ENCODE measurements around the gene SRR.

SRR gene

DNA sequence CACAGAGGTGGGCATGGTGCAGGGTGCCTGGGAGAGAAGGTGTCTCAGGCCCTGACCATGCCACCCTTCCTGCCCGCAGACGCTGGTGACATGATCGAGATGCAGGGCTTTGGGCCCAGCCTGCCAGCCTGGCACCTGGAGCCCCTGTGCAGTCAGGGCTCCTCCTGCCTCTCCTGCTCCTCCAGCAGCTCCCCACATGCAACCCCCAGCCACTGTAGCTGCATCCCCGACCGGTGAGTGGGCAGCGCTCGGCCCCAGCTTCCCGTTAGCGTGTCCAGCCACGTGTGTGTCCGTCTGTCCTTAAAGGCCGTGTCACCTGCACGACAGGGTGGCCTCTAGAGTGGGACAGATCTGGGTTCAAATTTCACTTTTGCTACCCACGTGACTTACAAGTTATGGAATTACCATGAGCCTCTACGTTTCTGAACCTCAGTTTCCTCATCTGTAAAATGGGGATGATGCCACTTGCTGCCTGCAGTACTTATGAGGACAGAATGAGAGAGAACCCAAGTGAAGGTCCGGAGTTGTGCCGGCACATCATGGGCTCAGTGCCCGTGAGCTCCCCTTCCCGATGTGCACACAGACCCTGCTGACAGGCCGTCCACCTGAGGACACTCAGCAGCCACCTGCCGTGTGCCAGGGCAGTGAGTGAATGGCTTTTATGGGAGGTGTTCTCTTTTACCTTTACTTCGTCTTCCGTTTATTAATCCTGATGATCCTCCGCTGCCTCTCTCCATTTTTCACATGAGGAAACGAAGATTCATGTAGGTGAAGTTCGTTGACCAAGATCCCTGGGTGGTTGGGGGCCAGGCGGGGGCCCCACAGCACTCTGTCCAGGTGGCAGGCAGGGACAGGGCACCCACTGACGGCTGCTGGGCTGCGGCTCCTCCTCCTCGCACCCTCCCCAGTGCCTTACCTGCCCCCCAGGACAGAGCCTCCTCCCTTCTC lies 67.7 kb downstream of the SRR start:
- DNase-seq (ENCODE audit: low spot score) = no peak

- no peak for DNase-seq (ENCODE audit: low spot score)
Measured at GRCh38 chr17:2372180-2372579, 68.4 kb downstream of the SRR start.

DNA sequence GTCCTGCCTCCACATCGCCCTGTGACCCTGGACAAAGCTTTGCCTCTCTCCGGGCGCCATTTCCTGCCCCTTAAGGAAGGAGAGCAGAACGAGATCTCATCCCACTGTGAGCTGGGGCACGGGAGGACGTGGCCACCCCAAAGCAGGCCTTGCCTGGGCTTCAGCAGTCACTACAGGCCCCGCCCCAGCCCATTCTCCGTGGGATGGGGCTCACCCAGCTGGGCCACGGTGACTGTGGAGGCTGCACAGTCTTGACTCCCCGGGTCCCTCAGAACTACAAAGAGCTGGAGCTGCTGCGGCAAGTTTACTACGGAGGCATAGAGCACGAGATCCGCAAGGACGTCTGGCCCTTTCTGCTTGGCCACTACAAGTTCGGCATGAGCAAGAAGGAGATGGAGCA lies 68.9 kb downstream of the SRR start:
- no peak for DNase-seq (ENCODE audit: low spot score)

DNA sequence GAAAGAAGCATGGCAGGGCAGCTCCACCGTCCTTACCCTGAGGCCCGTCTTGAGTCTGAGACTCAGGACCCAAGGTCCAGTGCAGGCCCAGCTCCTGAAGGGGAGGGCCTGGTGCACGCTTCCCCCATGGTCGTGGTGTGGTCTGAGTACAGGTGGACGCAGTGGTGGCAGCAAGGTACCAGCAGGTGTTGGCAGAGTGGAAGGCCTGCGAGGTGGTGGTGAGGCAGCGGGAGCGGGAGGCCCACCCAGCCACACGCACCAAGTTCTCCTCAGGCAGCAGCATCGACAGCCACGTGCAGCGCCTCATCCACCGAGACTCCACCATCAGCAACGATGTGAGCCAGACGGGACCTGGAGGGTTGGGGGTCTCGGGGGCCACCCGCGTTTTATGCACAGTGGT lies 69.4 kb downstream of the SRR start:
- DNase-seq (ENCODE audit: low spot score) = no peak
